Measurements from ENCODE around the gene DCP1B.

DCP1B gene

GRCh38 chr12:1934831-1935230, 69.4 kb downstream of the DCP1B start:
- no peaks in the 10 kb centered on the region for H3K9me3 ChIP-seq (ENCODE audit: severe bottlenecking)
- H3K27ac ChIP-seq: no peak overlapping the region
- no peak overlapping the region for H3K4me3 ChIP-seq (ENCODE audit: low read depth, low read length)
- no peak for TF ChIP-seq CTCF (IDR thresholded peaks at IDR 0.05; ENCODE audit: low read depth, low read length)
- H3K36me3 ChIP-seq: peaks cover 6% of the 10 kb centered on the region
- no peaks in the 10 kb centered on the region for H3K27me3 ChIP-seq (ENCODE audit: insufficient read depth, low read depth, severe bottlenecking)
- no peak for DNase-seq

- DNase-seq: no peak
- TF ChIP-seq CTCF (IDR thresholded peaks at IDR 0.05; ENCODE audit: low read depth, low read length): no peak
- no peak overlapping the region for H3K27ac ChIP-seq
- H3K36me3 ChIP-seq: peaks cover 4% of the 10 kb centered on the region
- H3K4me3 ChIP-seq (ENCODE audit: low read depth, low read length): no peak overlapping the region
- no peaks in the 10 kb centered on the region for H3K27me3 ChIP-seq (ENCODE audit: insufficient read depth, low read depth, severe bottlenecking)
- H3K9me3 ChIP-seq (ENCODE audit: severe bottlenecking): no peaks in the 10 kb centered on the region
Measured at GRCh38 chr12:1934068-1934467, 70.2 kb downstream of the DCP1B start.

DNA sequence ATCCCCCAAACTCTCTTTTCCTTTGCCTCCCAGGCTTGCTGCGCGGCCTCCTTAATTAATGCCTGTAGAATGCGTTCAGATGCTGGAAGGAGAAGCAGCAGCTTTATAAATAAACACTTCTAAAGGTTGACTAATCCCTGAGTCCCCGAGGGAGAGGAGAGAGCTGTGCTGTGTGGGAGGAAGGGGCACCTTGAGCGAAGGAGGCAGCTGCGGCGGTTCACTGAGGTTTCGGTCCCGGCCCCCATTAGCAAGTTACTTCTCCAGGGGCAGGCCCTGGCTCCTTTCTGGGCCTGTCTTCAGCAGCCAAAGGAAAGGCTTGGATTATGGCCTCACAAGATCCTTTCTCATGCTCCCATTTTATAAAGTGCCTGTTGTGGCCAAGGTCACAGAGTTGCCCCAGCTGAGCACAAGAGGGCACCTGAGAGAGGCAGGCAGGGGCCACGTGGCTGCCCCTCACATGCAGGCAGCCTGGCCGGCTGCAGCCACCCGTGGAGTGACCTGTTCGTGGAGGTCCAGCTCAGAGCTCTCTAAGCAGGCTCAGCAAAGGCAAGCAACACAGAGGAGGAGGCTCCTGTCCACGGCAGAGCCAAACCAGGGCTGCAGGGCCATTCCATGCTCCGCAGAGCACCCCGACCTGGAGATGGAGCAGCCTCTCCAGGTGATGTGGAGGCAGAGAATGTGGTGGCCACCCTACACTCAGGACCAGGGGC, 70.8 kb downstream of the DCP1B start:
- Histone ChIP-seq H3K4me3 (ENCODE audit: low read depth, low read length) (no peak overlapping the region), H3K9me3 (ENCODE audit: severe bottlenecking) (no peaks in the 10 kb centered on the region), H3K27me3 (ENCODE audit: insufficient read depth, low read depth, severe bottlenecking) (no peaks in the 10 kb centered on the region), H3K27ac (no peak overlapping the region), H3K36me3 (no peaks in the 10 kb centered on the region)
- 0 out of 2 replicates have a peak, but pooled peaks have one; percentile 24 for TF ChIP-seq CTCF (IDR thresholded peaks at IDR 0.05; ENCODE audit: low read depth, low read length)
- peak; percentile 35 for DNase-seq

- no peak for TF ChIP-seq CTCF (IDR thresholded peaks at IDR 0.05; ENCODE audit: low read depth, low read length)
- DNase-seq: no peak
- Histone ChIP-seq H3K27ac (no peak overlapping the region), H3K27me3 (ENCODE audit: insufficient read depth, low read depth, severe bottlenecking) (no peaks in the 10 kb centered on the region), H3K4me3 (ENCODE audit: low read depth, low read length) (no peak overlapping the region), H3K9me3 (ENCODE audit: severe bottlenecking) (no peaks in the 10 kb centered on the region), H3K36me3 (no peaks in the 10 kb centered on the region)
Measured at GRCh38 chr12:1932264-1932777, 71.9 kb downstream of the DCP1B start.

DNA sequence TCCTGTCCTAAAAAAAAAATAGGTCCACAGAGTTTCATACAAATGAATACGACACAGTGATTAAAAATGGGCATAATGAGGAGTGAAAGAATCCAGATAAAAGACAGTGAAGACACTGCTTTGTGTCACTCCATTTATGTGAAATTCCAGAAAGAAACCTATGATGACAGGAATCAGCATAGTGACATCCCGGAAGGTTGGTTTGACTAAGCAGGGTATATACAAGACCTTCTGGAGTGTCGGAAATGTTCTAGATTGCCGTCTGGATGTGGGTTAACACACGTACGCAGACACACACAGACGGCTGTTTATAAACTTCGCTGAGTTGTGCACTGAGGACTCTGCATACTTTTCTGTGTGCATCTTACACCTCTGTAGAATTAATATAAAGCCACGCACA, 72.6 kb downstream of the DCP1B start:
- no peak for DNase-seq
- Histone ChIP-seq H3K9me3 (ENCODE audit: severe bottlenecking) (no peaks in the 10 kb centered on the region), H3K36me3 (no peaks in the 10 kb centered on the region), H3K27me3 (ENCODE audit: insufficient read depth, low read depth, severe bottlenecking) (no peaks in the 10 kb centered on the region), H3K27ac (no peak overlapping the region), H3K4me3 (ENCODE audit: low read depth, low read length) (no peak overlapping the region)
- TF ChIP-seq CTCF (IDR thresholded peaks at IDR 0.05; ENCODE audit: low read depth, low read length): no peak
